PC-9 (cell line): ENCODE results near the gene PUM2. TPM values are rescaled to one million over a fixed set of nuclear protein-coding genes. Genes with fewer than 3 reads are reported as not detected.

Experiments used
- BruUV-seq: library from RNA; stranded (reverse); fragments of 400-500 nt; replicated peaks from 2 replicates; lab custom pipeline; 2021; lab: Mats Ljungman, UMichigan
- CTCF ChIA-PET: fragments of 300-600 bp; sonication (Branson Sonifier 250); formaldehyde crosslinking; loops from one replicate; lab custom pipeline; 2022; ENCODE audit warnings: antibody characterized with exemption; lab: Charles Lee
- POLR2A ChIA-PET: fragments of 300-600 bp; sonication (Branson Sonifier 250); formaldehyde crosslinking; loops from one replicate; lab custom pipeline; 2022; ENCODE audit warnings: antibody characterized with exemption; ENCODE audit not compliant: unreplicated experiment; lab: Charles Lee
- DNase-seq, 2 experiments: peaks; one replicate each; pipeline versions ENCODE4 v3.0.0 to v3.0.0-alpha.2; 2015 to 2022; ENCODE audit warnings: mixed read lengths in 1 of 2
- H2AFZ ChIP-seq: fragments of 200-600 bp; sonication (generic); 2 replicates; pipeline ENCODE4 v1.8.1; 2017; ENCODE audit warnings: antibody characterized with exemption
- H3F3A ChIP-seq: fragments of 200-600 bp; sonication (generic); 2 replicates; pipeline ENCODE4 v1.8.1; 2017; ENCODE audit warnings: antibody characterized with exemption, mild to moderate bottlenecking, low read depth; ENCODE audit not compliant: insufficient read depth
- H3K27ac ChIP-seq: fragments of 200-600 bp; sonication (generic); 2 replicates; pipeline ENCODE4 v1.6.1; 2016; ENCODE audit warnings: mixed run types
- H3K27me3 ChIP-seq: fragments of 200-600 bp; sonication (generic); 2 replicates; pipeline ENCODE4 v1.6.1; 2016; ENCODE audit warnings: low read depth, mixed run types; ENCODE audit not compliant: insufficient read depth
- H3K36me3 ChIP-seq: fragments of 200-600 bp; sonication (generic); 2 replicates; pipeline ENCODE4 v1.6.1; 2016; ENCODE audit warnings: low read depth, mixed run types
- H3K4me1 ChIP-seq: fragments of 200-600 bp; sonication (generic); replicated peaks from 2 replicates; pipeline ENCODE4 v1.6.1; 2016; ENCODE audit warnings: mixed run types; ENCODE audit not compliant: insufficient read depth
- H3K4me2 ChIP-seq: fragments of 200-600 bp; sonication (generic); 2 replicates; pipeline ENCODE4 v1.6.1; 2017; ENCODE audit warnings: mixed run types
- H3K4me3 ChIP-seq: fragments of 200-600 bp; sonication (generic); 2 replicates; pipeline ENCODE4 v1.6.1; 2016; ENCODE audit warnings: mixed run types
- H3K79me2 ChIP-seq: fragments of 200-600 bp; sonication (generic); 2 replicates; pipeline ENCODE4 v1.6.1; 2017; ENCODE audit warnings: low read depth, mixed run types
- H3K9me2 ChIP-seq: fragments of 200-600 bp; sonication (generic); 2 replicates; pipeline ENCODE4 v1.8.1; 2017; ENCODE audit warnings: mild to moderate bottlenecking; ENCODE audit not compliant: insufficient read depth
- H3K9me3 ChIP-seq: fragments of 200-600 bp; sonication (generic); 2 replicates; pipeline ENCODE4 v1.8.1; 2016; ENCODE audit warnings: low read depth; ENCODE audit not compliant: insufficient read depth
- H4K20me1 ChIP-seq: fragments of 200-600 bp; sonication (generic); 2 replicates; pipeline ENCODE4 v1.8.1; 2017; ENCODE audit not compliant: insufficient read depth
- EZH2 ChIP-seq: fragments of 200-600 bp; sonication (generic); IDR thresholded peaks from 2 replicates; pipeline ENCODE4 v1.8.0; 2017; ENCODE audit warnings: antibody characterized with exemption, low read depth
- intact Hi-C: fragments of 100-400 bp; cut with micrococcal nuclease; formaldehyde crosslinking; loops from one replicate; pipeline ENCODE4 v1.10.0; 2022; ENCODE audit not compliant: unreplicated experiment
- total RNA-seq: library from RNA; stranded (reverse); gene quantifications from 2 replicates; pipeline ENCODE4 v1.2.3, GENCODE V29; 2021
- TF ChIP-seq, protein P1 (sequence below): fragments of 200-600 bp; sonication (generic); conservative IDR thresholded peaks from 2 replicates; pipeline ENCODE4 v1.6.1; 2017; ENCODE audit warnings: mixed run types, antibody characterized with exemption, mild to moderate bottlenecking, moderate library complexity

The PUM2 gene
- total RNA-seq, 1 experiment from 2014 or later: 99.3 TPM

DNA sequence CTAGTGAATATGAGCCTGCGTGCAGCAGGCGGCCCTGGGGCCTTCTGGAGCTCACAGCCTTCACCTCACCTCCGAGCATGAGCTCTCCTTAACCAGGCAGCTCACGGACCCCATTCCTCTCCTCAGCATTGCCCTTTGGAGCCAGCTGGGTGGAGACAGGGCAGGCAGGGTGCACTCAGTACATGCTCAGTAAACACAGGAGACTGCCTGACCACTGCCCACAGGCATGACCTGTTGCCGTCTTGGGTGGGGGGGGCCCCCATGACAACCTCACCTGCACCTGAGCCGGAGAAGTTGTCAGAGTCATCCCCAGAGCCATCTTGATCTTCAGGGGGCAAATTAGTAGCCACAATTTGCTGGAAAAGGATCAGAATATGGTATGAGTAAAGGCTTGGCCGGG lies 145.6 kb downstream of the PUM2 start:
- no peak overlapping the region for H3K27ac ChIP-seq

DNA sequence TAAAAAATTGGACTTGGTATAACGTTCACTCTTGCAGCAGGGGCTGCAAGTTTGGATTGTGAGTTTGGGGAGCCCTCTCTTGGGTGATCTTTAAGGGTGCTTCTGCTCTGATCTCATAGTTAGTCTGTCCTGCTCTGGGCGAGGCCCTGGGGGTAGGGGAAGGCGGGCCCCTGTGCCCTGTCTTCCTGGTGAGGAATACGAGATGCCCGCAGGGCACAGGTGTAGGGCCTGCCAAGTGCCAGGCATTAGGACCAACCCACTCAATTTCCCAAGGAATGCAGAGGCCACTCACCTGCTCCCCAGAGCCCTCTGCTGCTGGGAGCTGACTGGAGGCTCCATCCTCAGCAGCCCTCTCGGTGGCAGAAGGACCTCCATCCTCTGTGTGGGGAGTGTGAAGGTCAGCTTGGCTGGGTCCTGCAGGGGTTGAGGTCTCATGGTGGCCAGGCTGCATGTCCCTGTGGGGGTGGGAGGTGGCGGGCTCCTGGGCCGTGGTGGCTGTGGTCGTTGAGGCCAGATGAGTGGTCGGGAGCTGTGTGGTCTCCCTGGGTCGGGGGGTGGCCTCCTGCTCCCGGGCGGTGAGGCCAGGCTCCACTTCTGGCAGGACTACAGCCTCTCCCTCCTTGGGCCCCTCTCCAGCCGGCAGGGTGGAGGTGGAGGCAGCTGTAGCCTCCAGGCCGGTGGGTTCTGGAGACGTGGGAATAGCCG lies 147.0 kb downstream of the PUM2 start:
- H3K4me1 ChIP-seq: peaks cover 9% of the 10 kb centered on the region; the same call in 1 of the 2 replicates
- H2AFZ ChIP-seq: no peak overlapping the region
- H3K27ac ChIP-seq: no peak overlapping the region
- DNase-seq: no peak
- TF ChIP-seq, protein P1, sequence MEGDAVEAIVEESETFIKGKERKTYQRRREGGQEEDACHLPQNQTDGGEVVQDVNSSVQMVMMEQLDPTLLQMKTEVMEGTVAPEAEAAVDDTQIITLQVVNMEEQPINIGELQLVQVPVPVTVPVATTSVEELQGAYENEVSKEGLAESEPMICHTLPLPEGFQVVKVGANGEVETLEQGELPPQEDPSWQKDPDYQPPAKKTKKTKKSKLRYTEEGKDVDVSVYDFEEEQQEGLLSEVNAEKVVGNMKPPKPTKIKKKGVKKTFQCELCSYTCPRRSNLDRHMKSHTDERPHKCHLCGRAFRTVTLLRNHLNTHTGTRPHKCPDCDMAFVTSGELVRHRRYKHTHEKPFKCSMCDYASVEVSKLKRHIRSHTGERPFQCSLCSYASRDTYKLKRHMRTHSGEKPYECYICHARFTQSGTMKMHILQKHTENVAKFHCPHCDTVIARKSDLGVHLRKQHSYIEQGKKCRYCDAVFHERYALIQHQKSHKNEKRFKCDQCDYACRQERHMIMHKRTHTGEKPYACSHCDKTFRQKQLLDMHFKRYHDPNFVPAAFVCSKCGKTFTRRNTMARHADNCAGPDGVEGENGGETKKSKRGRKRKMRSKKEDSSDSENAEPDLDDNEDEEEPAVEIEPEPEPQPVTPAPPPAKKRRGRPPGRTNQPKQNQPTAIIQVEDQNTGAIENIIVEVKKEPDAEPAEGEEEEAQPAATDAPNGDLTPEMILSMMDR: no peak
- no peak for TF ChIP-seq EZH2
- BruUV-seq: no TSS peak
- H3K9me3 ChIP-seq: no peaks in the 10 kb centered on the region
- H3F3A ChIP-seq: 0 out of 2 replicates have a peak, but pooled peaks cover 8% of the 10 kb centered on the region
- H3K27me3 ChIP-seq: no peaks in the 10 kb centered on the region
- no peaks in the 10 kb centered on the region for H4K20me1 ChIP-seq
- POLR2A ChIA-PET: no interaction called here
- no peaks in the 10 kb centered on the region for H3K79me2 ChIP-seq
- H3K4me3 ChIP-seq: no peak overlapping the region
- H3K36me3 ChIP-seq: no peaks in the 10 kb centered on the region
- intact Hi-C loops: no loop called here
- CTCF ChIA-PET: no interaction called here
- no peak overlapping the region for H3K4me2 ChIP-seq
- H3K9me2 ChIP-seq: no peaks in the 10 kb centered on the region

More for the DNA sequence above, 145.6 kb downstream of the PUM2 start:
- Histone ChIP-seq H3K4me2 (no peak overlapping the region), H3K4me3 (no peak overlapping the region), H3K79me2 (no peaks in the 10 kb centered on the region), H3K36me3 (no peaks in the 10 kb centered on the region), H3K27me3 (no peaks in the 10 kb centered on the region), H3K4me1 (peaks cover 9% of the 10 kb centered on the region; the same call in 1 of the 2 replicates), H3F3A (0 out of 2 replicates have a peak, but pooled peaks cover 8% of the 10 kb centered on the region), H4K20me1 (no peaks in the 10 kb centered on the region), H3K9me2 (no peaks in the 10 kb centered on the region), H2AFZ (no peak overlapping the region), H3K9me3 (no peaks in the 10 kb centered on the region)
- no peak for TF ChIP-seq EZH2
- TF ChIP-seq, protein P1: no peak
- intact Hi-C loops: no loop called here
- CTCF ChIA-PET: no interaction called here
- no peak for DNase-seq
- POLR2A ChIA-PET: interaction anchor here (0.7 kb wide), 1 partner anchor 219 kb away, joined by 3 read pairs; no protein-coding TSS in a partner anchor
- no TSS peak for BruUV-seq

DNA sequence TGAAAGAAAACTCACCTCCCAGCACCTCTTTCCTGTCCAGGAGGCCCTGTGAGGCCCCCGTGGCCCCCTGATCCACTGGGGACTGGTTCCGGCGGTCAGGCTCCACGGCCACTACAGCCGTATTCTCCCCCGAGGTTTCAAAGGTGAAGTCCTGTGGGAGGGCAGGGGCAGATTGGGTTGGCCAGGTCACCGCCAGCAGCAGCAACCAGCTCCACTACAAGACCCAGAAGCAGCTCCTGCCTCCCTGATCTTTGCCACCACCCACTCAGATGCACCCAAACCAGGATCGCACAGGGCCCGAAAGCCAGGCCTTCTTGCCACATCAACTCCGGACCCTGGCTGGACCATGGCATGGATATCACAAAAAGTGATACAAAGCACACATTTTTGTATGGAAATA lies 147.6 kb downstream of the PUM2 start:
- no peaks in the 10 kb centered on the region for H3K36me3 ChIP-seq
- TF ChIP-seq, protein P1: no peak
- TF ChIP-seq EZH2: no peak
- ChIA-PET CTCF (no interaction called here), POLR2A (no interaction called here)
- H3K9me3 ChIP-seq: no peaks in the 10 kb centered on the region
- 0 out of 2 replicates have a peak, but pooled peaks cover 8% of the 10 kb centered on the region for H3F3A ChIP-seq
- peaks cover 9% of the 10 kb centered on the region; the same call in 1 of the 2 replicates for H3K4me1 ChIP-seq
- no peaks in the 10 kb centered on the region for H4K20me1 ChIP-seq
- no peaks in the 10 kb centered on the region for H3K27me3 ChIP-seq
- no peaks in the 10 kb centered on the region for H3K79me2 ChIP-seq
- H2AFZ ChIP-seq: no peak overlapping the region
- no peak overlapping the region for H3K27ac ChIP-seq
- DNase-seq: no peak
- no peak overlapping the region for H3K4me3 ChIP-seq
- intact Hi-C loops: no loop called here
- no peak overlapping the region for H3K4me2 ChIP-seq
- H3K9me2 ChIP-seq: no peaks in the 10 kb centered on the region
- BruUV-seq: no TSS peak
